ENCODE results near the gene CBR1.
"Not testable (repeated sequence)": the region's sequence is repeated elsewhere in the genome, so short reads cannot be mapped to it uniquely, and the experiment has no call there.

The CBR1 gene

DNA sequence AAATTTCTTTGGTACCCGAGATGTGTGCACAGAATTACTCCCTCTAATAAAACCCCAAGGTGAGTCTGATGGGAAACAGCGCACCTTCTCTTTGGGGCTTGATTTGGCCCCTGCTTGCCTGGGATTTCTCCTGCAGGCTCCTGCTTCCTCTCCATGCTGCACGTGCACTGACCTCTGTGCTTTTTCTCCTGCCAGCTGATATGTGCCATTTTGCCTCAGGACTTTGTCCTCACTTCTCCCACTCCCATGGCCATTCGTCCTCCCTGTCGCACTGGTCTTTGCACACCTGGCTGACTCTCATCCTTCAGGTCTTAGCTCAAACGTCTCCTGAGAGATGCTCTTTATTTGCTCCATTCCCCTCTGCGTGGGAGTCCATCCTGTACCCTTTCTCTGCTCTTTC lies 1.2 kb downstream of the CBR1 start:
- Histone ChIP-seq H3K9me3 (ENCODE audit: low read depth, low read length) (peaks cover 10% of the 10 kb centered on the region; the same call in 1 of the 2 replicates), H3K4me3 (peak overlapping the region; percentile 82), H3K27ac (no peak overlapping the region), H3K36me3 (ENCODE audit: insufficient read depth, low read length) (peaks cover 33% of the 10 kb centered on the region), H3K9ac (ENCODE audit: insufficient read length) (no peak overlapping the region)
- no peak for DNase-seq (ENCODE audit: low read depth, low spot score)
- TF ChIP-seq EZH2 (IDR thresholded peaks at IDR 0.05) (no peak), POLR2AphosphoS5 (IDR thresholded peaks at IDR 0.05; ENCODE audit: borderline replicate concordance, low read depth, low read length) (no peak), FOXP2 (optimal IDR thresholded peaks at IDR 0.05; ENCODE audit: control extremely low read depth, extremely low read length, insufficient read depth) (no peak)

DNA sequence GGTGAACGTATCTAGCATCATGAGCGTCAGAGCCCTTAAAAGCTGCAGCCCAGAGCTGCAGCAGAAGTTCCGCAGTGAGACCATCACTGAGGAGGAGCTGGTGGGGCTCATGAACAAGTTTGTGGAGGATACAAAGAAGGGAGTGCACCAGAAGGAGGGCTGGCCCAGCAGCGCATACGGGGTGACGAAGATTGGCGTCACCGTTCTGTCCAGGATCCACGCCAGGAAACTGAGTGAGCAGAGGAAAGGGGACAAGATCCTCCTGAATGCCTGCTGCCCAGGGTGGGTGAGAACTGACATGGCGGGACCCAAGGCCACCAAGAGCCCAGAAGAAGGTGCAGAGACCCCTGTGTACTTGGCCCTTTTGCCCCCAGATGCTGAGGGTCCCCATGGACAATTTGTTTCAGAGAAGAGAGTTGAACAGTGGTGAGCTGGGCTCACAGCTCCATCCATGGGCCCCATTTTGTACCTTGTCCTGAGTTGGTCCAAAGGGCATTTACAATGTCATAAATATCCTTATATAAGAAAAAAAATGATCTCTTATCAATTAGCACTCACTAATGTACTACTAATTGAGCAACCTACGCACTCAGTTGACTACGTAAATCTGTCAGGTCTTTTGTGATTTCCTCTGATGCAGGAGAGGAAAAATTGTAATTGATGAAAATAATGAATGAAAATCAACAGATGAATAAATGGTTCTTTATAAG lies 2.8 kb downstream of the CBR1 start:
- no peak overlapping the region for H3K27ac ChIP-seq
- no peak overlapping the region for H3K4me3 ChIP-seq
- no peak overlapping the region for H3K9ac ChIP-seq (ENCODE audit: insufficient read length)
- TF ChIP-seq FOXP2 (optimal IDR thresholded peaks at IDR 0.05; ENCODE audit: control extremely low read depth, extremely low read length, insufficient read depth) = no peak
- TF ChIP-seq POLR2AphosphoS5 (IDR thresholded peaks at IDR 0.05; ENCODE audit: borderline replicate concordance, low read depth, low read length) = no peak
- no peak for TF ChIP-seq EZH2 (IDR thresholded peaks at IDR 0.05)
- peaks cover 33% of the 10 kb centered on the region for H3K36me3 ChIP-seq (ENCODE audit: insufficient read depth, low read length)
- H3K9me3 ChIP-seq (ENCODE audit: low read depth, low read length) = peaks cover 7% of the 10 kb centered on the region; the same call in 1 of the 2 replicates
- no peak for DNase-seq (ENCODE audit: low read depth, low spot score)

DNA sequence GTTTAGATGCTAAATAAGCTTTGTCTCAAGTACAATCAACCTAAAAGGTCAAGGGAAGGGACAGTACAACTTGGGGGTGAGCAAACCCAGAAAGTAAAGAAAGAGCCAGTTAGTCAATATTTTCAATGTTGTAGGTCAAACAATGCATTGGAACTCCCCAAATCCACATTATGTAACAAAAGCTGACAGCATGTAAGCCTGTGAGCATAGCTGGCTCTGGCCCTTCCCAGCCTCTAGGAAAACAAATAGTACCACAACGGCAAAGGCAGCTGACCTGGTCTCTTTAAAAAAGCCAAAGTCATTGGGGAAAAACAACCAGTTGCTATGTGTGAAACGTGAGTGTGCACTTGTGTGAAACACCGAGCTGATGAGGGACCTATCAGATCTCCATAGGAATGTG lies 3.4 kb downstream of the CBR1 start:
- H3K36me3 ChIP-seq (ENCODE audit: insufficient read depth, low read length) = peaks cover 33% of the 10 kb centered on the region
- DNase-seq (ENCODE audit: low read depth, low spot score) = no peak
- TF ChIP-seq POLR2AphosphoS5 (IDR thresholded peaks at IDR 0.05; ENCODE audit: borderline replicate concordance, low read depth, low read length) (no peak), FOXP2 (optimal IDR thresholded peaks at IDR 0.05; ENCODE audit: control extremely low read depth, extremely low read length, insufficient read depth) (no peak), EZH2 (IDR thresholded peaks at IDR 0.05) (no peak)
- H3K9me3 ChIP-seq (ENCODE audit: low read depth, low read length) = peaks cover 7% of the 10 kb centered on the region; the same call in 1 of the 2 replicates
- H3K27ac ChIP-seq = no peak overlapping the region
- no peak overlapping the region for H3K9ac ChIP-seq (ENCODE audit: insufficient read length)
- H3K4me3 ChIP-seq = no peak overlapping the region

DNA sequence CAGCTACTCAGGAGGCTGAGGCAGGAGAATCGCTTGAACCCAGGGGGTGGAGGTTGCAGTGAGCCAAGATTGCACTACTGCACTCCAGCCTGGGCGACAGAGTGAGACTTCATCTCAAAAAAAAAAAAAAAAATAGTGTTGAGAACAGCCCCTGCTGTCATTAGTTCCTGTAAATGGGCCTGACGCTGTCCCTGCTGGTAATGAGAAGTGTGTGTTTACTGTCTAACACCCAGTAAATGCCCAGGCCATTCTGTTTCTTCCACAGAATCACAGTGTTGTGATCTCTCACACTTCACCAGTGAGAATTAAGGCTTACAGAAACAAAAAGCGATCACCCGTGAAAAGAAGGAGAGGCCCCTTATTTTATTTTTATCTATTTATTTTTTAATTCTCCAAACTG lies 4.1 kb downstream of the CBR1 start:
- H3K9me3 ChIP-seq (ENCODE audit: low read depth, low read length); DNase-seq (ENCODE audit: low read depth, low spot score); H3K27ac ChIP-seq; H3K9ac ChIP-seq (ENCODE audit: insufficient read length); H3K4me3 ChIP-seq: not testable (repeated sequence)
- H3K36me3 ChIP-seq (ENCODE audit: insufficient read depth, low read length) = peaks cover 30% of the 10 kb centered on the region

DNA sequence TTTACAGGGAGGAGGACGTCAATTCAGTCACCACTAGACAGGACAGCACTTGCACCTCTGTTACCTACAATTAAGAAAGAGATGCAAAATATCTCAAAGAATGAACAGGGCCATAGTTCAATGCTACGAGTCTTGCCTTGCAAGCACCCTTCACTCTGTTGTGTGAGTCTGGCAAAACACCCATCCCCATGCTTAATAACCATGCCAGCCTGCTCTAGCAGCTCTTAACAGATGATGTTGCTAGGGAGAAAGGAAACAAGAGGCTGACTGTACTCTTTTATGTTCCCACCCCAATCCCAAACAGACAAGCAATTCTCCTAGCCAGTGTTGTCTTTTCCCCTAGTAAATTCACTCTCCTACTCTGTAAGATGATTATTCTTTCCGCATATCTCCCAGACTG lies 5.3 kb downstream of the CBR1 start:
- Histone ChIP-seq H3K36me3 (ENCODE audit: insufficient read depth, low read length) (peaks cover 24% of the 10 kb centered on the region), H3K9ac (ENCODE audit: insufficient read length) (no peak overlapping the region), H3K9me3 (ENCODE audit: low read depth, low read length) (no peaks in the 10 kb centered on the region), H3K4me3 (no peak overlapping the region), H3K27ac (no peak overlapping the region)
- DNase-seq (ENCODE audit: low read depth, low spot score) = no peak
- no peak for TF ChIP-seq FOXP2 (optimal IDR thresholded peaks at IDR 0.05; ENCODE audit: control extremely low read depth, extremely low read length, insufficient read depth)
- no peak for TF ChIP-seq POLR2AphosphoS5 (IDR thresholded peaks at IDR 0.05; ENCODE audit: borderline replicate concordance, low read depth, low read length)
- no peak for TF ChIP-seq EZH2 (IDR thresholded peaks at IDR 0.05)

DNA sequence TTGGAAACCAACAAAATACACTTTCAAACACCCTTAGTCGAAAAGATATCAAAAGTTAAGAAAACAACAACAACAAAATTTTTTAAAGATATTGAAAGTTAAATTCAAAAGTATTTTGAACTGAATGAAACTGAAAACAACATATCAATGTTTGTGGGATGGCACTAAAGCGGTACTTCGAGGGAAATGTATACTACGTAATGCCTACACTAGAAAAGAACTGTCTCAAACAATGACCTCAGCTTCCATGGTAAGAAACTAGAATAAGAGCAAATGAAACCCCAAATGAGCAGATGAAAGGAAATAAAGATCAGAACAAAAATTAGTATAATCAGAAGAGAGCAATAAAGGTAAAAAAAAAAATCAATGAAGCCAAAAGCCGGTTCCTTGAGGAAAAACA lies 6.1 kb downstream of the CBR1 start:
- Histone ChIP-seq H3K9ac (ENCODE audit: insufficient read length) (no peak overlapping the region), H3K4me3 (no peak overlapping the region), H3K27ac (no peak overlapping the region), H3K36me3 (ENCODE audit: insufficient read depth, low read length) (peaks cover 23% of the 10 kb centered on the region), H3K9me3 (ENCODE audit: low read depth, low read length) (no peaks in the 10 kb centered on the region)
- no peak for TF ChIP-seq EZH2 (IDR thresholded peaks at IDR 0.05)
- no peak for TF ChIP-seq POLR2AphosphoS5 (IDR thresholded peaks at IDR 0.05; ENCODE audit: borderline replicate concordance, low read depth, low read length)
- no peak for TF ChIP-seq FOXP2 (optimal IDR thresholded peaks at IDR 0.05; ENCODE audit: control extremely low read depth, extremely low read length, insufficient read depth)
- no peak for DNase-seq (ENCODE audit: low read depth, low spot score)

DNA sequence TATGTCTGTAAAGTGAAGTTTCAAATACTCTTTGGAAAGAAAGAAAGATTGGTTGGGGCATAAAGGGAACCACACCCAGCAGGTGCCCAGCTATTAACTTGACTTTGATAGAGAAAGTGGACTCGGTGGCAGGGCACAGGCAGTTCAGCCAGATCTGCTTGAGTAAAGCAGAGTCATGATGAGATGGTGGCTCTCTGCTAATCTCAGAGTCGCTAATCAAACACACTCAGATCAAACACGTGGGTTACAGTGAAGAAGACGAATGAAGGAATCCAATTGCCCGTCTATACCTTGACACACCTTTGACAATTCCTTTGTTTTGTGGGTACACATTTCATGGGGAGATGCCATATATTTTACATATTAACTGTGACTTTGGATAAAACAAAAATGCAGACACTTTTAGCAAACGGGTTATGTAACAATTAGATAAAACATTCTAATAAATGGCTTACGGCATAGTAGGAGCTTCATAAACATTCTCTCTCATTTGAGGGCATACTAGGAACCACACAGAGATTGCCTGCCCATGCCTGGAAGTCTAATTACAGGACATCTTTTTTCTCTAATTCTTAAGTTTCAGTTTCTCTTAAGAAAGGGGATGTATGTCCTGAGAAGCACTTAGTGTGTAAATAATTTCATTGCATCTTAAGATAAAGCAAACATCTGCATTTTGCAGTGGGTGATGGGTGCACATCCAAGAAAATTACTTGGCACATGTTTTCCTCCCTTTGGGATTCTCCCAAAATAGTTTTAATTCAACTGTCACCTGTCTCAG lies 7.2 kb downstream of the CBR1 start:
- no peak for TF ChIP-seq POLR2AphosphoS5 (IDR thresholded peaks at IDR 0.05; ENCODE audit: borderline replicate concordance, low read depth, low read length)
- H3K27ac ChIP-seq = no peak overlapping the region
- DNase-seq (ENCODE audit: low read depth, low spot score) = no peak
- no peaks in the 10 kb centered on the region for H3K9me3 ChIP-seq (ENCODE audit: low read depth, low read length)
- H3K4me3 ChIP-seq = no peak overlapping the region
- H3K9ac ChIP-seq (ENCODE audit: insufficient read length) = no peak overlapping the region
- H3K36me3 ChIP-seq (ENCODE audit: insufficient read depth, low read length) = peaks cover 12% of the 10 kb centered on the region

DNA sequence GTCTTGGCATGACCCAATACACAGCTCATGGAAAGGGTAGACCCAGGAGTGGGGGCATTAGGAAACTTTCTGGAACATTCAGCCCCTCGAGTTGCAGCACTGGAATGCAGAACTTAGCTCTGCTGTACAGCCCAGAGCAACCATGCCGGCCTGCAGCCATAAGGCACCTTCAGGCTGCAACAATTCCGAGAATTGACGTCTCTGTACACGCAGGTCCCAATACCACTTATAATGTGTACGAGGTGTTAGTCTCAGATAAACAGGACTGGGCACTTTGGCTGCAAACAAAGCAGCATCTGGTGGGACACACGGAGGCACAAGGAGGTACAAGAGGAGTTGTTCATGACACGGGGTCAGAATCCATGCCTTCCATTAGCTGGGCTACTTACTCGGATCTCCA lies 7.9 kb downstream of the CBR1 start:
- Histone ChIP-seq H3K27ac (no peak overlapping the region), H3K9me3 (ENCODE audit: low read depth, low read length) (no peaks in the 10 kb centered on the region), H3K36me3 (ENCODE audit: insufficient read depth, low read length) (peaks cover 5% of the 10 kb centered on the region; the same call in 1 of the 2 replicates), H3K4me3 (no peak overlapping the region), H3K9ac (ENCODE audit: insufficient read length) (no peak overlapping the region)
- no peak for TF ChIP-seq FOXP2 (optimal IDR thresholded peaks at IDR 0.05; ENCODE audit: control extremely low read depth, extremely low read length, insufficient read depth)
- TF ChIP-seq POLR2AphosphoS5 (IDR thresholded peaks at IDR 0.05; ENCODE audit: borderline replicate concordance, low read depth, low read length) = no peak
- TF ChIP-seq EZH2 (IDR thresholded peaks at IDR 0.05) = no peak
- DNase-seq (ENCODE audit: low read depth, low spot score) = no peak
